PC-9 (cell line): ENCODE measurements around the gene SELENON. TPM values are rescaled to one million over a fixed set of nuclear protein-coding genes. Genes with fewer than 3 reads are reported as not detected.

ENCODE experiments used
- BruUV-seq: library from RNA; stranded (reverse); fragments of 400-500 nt; replicated peaks from 2 replicates; lab custom pipeline; 2021; lab: Mats Ljungman, UMichigan
- CTCF ChIA-PET: fragments of 300-600 bp; sonication (Branson Sonifier 250); formaldehyde crosslinking; loops from one replicate; lab custom pipeline; 2022; ENCODE audit warnings: antibody characterized with exemption; lab: Charles Lee
- POLR2A ChIA-PET: fragments of 300-600 bp; sonication (Branson Sonifier 250); formaldehyde crosslinking; loops from one replicate; lab custom pipeline; 2022; ENCODE audit warnings: antibody characterized with exemption; ENCODE audit not compliant: unreplicated experiment; lab: Charles Lee
- DNase-seq, 2 experiments: peaks; one replicate each; pipeline versions ENCODE4 v3.0.0 to v3.0.0-alpha.2; 2015 to 2022; ENCODE audit warnings: mixed read lengths in 1 of 2
- H2AFZ ChIP-seq: fragments of 200-600 bp; sonication (generic); 2 replicates; pipeline ENCODE4 v1.8.1; 2017; ENCODE audit warnings: antibody characterized with exemption
- H3F3A ChIP-seq: fragments of 200-600 bp; sonication (generic); 2 replicates; pipeline ENCODE4 v1.8.1; 2017; ENCODE audit warnings: antibody characterized with exemption, mild to moderate bottlenecking, low read depth; ENCODE audit not compliant: insufficient read depth
- H3K27ac ChIP-seq: fragments of 200-600 bp; sonication (generic); 2 replicates; pipeline ENCODE4 v1.6.1; 2016; ENCODE audit warnings: mixed run types
- H3K27me3 ChIP-seq: fragments of 200-600 bp; sonication (generic); 2 replicates; pipeline ENCODE4 v1.6.1; 2016; ENCODE audit warnings: low read depth, mixed run types; ENCODE audit not compliant: insufficient read depth
- H3K36me3 ChIP-seq: fragments of 200-600 bp; sonication (generic); 2 replicates; pipeline ENCODE4 v1.6.1; 2016; ENCODE audit warnings: low read depth, mixed run types
- H3K4me1 ChIP-seq: fragments of 200-600 bp; sonication (generic); replicated peaks from 2 replicates; pipeline ENCODE4 v1.6.1; 2016; ENCODE audit warnings: mixed run types; ENCODE audit not compliant: insufficient read depth
- H3K4me2 ChIP-seq: fragments of 200-600 bp; sonication (generic); 2 replicates; pipeline ENCODE4 v1.6.1; 2017; ENCODE audit warnings: mixed run types
- H3K4me3 ChIP-seq: fragments of 200-600 bp; sonication (generic); 2 replicates; pipeline ENCODE4 v1.6.1; 2016; ENCODE audit warnings: mixed run types
- H3K79me2 ChIP-seq: fragments of 200-600 bp; sonication (generic); 2 replicates; pipeline ENCODE4 v1.6.1; 2017; ENCODE audit warnings: low read depth, mixed run types
- H3K9me2 ChIP-seq: fragments of 200-600 bp; sonication (generic); 2 replicates; pipeline ENCODE4 v1.8.1; 2017; ENCODE audit warnings: mild to moderate bottlenecking; ENCODE audit not compliant: insufficient read depth
- H3K9me3 ChIP-seq: fragments of 200-600 bp; sonication (generic); 2 replicates; pipeline ENCODE4 v1.8.1; 2016; ENCODE audit warnings: low read depth; ENCODE audit not compliant: insufficient read depth
- H4K20me1 ChIP-seq: fragments of 200-600 bp; sonication (generic); 2 replicates; pipeline ENCODE4 v1.8.1; 2017; ENCODE audit not compliant: insufficient read depth
- EZH2 ChIP-seq: fragments of 200-600 bp; sonication (generic); IDR thresholded peaks from 2 replicates; pipeline ENCODE4 v1.8.0; 2017; ENCODE audit warnings: antibody characterized with exemption, low read depth
- intact Hi-C: fragments of 100-400 bp; cut with micrococcal nuclease; formaldehyde crosslinking; loops from one replicate; pipeline ENCODE4 v1.10.0; 2022; ENCODE audit not compliant: unreplicated experiment
- total RNA-seq: library from RNA; stranded (reverse); gene quantifications from 2 replicates; pipeline ENCODE4 v1.2.3, GENCODE V29; 2021
- TF ChIP-seq, protein P1 (sequence below): fragments of 200-600 bp; sonication (generic); conservative IDR thresholded peaks from 2 replicates; pipeline ENCODE4 v1.6.1; 2017; ENCODE audit warnings: mixed run types, antibody characterized with exemption, mild to moderate bottlenecking, moderate library complexity

The SELENON gene
- total RNA-seq, 1 experiment from 2014 or later: 44.3 TPM

DNA sequence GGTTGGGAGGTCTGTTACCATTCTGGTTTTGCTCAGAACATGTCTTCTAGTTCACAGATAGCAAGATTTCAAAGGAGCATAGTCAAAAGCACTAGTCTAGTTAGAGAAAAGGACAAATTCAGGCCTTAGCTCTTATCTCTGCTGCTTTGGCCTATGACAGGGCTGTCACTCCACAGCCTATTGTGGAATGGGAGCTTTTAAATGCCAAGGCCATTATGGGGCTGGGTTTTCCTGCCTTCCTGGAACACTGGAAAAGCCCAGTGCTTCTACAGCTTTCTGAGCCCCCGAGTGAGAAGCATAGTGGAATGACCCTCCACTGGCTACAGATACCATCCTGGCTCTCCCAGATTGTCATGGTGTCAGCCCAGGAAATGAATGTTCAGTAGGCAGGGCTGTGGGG lies 29.1 kb downstream of the SELENON start:
- H3K36me3 ChIP-seq: no peaks in the 10 kb centered on the region; the same call in 1 of the 2 replicates

GRCh38 chr1:25831569-25832196 lies 31.7 kb downstream of the SELENON start:
- TF ChIP-seq, protein P1, sequence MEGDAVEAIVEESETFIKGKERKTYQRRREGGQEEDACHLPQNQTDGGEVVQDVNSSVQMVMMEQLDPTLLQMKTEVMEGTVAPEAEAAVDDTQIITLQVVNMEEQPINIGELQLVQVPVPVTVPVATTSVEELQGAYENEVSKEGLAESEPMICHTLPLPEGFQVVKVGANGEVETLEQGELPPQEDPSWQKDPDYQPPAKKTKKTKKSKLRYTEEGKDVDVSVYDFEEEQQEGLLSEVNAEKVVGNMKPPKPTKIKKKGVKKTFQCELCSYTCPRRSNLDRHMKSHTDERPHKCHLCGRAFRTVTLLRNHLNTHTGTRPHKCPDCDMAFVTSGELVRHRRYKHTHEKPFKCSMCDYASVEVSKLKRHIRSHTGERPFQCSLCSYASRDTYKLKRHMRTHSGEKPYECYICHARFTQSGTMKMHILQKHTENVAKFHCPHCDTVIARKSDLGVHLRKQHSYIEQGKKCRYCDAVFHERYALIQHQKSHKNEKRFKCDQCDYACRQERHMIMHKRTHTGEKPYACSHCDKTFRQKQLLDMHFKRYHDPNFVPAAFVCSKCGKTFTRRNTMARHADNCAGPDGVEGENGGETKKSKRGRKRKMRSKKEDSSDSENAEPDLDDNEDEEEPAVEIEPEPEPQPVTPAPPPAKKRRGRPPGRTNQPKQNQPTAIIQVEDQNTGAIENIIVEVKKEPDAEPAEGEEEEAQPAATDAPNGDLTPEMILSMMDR: no peak
- no peak for TF ChIP-seq EZH2
- no peaks in the 10 kb centered on the region for H3K27me3 ChIP-seq
- no peak overlapping the region for H3K4me3 ChIP-seq
- H3K4me1 ChIP-seq: no peaks in the 10 kb centered on the region
- CTCF ChIA-PET: no interaction called here
- BruUV-seq: no TSS peak
- no peak overlapping the region for H2AFZ ChIP-seq
- no peaks in the 10 kb centered on the region for H3F3A ChIP-seq
- H3K27ac ChIP-seq: no peak overlapping the region
- no peaks in the 10 kb centered on the region; the same call in 1 of the 2 replicates for H3K36me3 ChIP-seq
- H3K9me3 ChIP-seq: no peaks in the 10 kb centered on the region
- H3K9me2 ChIP-seq: no peaks in the 10 kb centered on the region
- POLR2A ChIA-PET: no interaction called here
- H3K4me2 ChIP-seq: no peak overlapping the region
- DNase-seq: no peak
- no peaks in the 10 kb centered on the region for H4K20me1 ChIP-seq
- intact Hi-C loops: no loop called here
- H3K79me2 ChIP-seq: no peaks in the 10 kb centered on the region

More for the DNA sequence above, 29.1 kb downstream of the SELENON start:
- POLR2A ChIA-PET: no interaction called here
- H3K9me2 ChIP-seq: no peaks in the 10 kb centered on the region
- no peak overlapping the region for H3K4me3 ChIP-seq
- H4K20me1 ChIP-seq: no peaks in the 10 kb centered on the region
- intact Hi-C loops: no loop called here
- H3F3A ChIP-seq: no peaks in the 10 kb centered on the region
- no TSS peak for BruUV-seq
- CTCF ChIA-PET: interaction anchor here (0.6 kb wide), 1 partner anchor 169 kb away, joined by 4 read pairs; the partner anchor contains the start of gene PAFAH2
- no peak overlapping the region for H2AFZ ChIP-seq
- H3K4me1 ChIP-seq: no peaks in the 10 kb centered on the region
- no peak overlapping the region for H3K27ac ChIP-seq
- no peak for TF ChIP-seq EZH2
- TF ChIP-seq, protein P1: no peak
- no peaks in the 10 kb centered on the region for H3K27me3 ChIP-seq
- no peak overlapping the region for H3K4me2 ChIP-seq
- no peaks in the 10 kb centered on the region for H3K9me3 ChIP-seq
- DNase-seq: no peak
- no peaks in the 10 kb centered on the region for H3K79me2 ChIP-seq

DNA sequence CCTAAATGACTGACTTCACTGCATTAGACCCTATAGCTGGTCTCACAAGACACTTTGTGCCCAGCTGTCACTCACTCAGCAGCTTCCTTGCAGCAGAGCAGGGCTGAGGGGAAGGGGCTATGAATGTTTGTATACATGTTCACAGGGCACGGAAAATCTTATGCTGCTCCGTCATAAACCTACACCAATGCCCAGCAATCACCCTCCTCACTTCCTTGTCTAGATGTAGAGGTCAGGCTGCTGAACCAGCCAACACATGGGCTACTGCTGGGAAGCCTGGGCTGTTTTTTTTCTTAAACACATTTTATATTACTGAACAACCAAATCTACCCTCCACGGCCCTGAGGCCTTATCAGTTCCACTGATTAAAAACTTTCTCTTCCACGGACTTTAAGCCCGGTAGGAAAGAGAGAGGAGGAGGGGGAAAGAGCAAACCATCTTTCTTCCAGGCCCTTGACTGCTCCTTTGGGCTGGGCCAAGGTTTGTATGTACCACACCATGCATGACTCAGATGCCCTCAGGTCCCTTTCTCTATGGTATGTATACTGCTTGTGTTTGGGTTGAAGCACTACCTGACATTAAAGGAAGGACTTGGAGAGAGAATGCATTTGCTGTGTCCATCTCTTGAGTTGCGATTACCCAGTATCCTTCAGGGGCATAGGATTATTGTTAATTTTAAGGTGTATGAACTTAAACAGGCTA lies 32.5 kb downstream of the SELENON start:
- no peak overlapping the region for H3K27ac ChIP-seq
- POLR2A ChIA-PET: no interaction called here
- no peak overlapping the region for H3K4me3 ChIP-seq
- no peaks in the 10 kb centered on the region for H4K20me1 ChIP-seq
- BruUV-seq: no TSS peak
- H2AFZ ChIP-seq: no peak overlapping the region
- no peaks in the 10 kb centered on the region for H3K9me3 ChIP-seq
- no peak overlapping the region for H3K4me2 ChIP-seq
- CTCF ChIA-PET: no interaction called here
- H3K9me2 ChIP-seq: no peaks in the 10 kb centered on the region
- H3K79me2 ChIP-seq: no peaks in the 10 kb centered on the region
- H3F3A ChIP-seq: peaks cover 1% of the 10 kb centered on the region; the same call in 1 of the 2 replicates
- TF ChIP-seq EZH2: no peak
- TF ChIP-seq, protein P1: no peak
- intact Hi-C loops: no loop called here
- no peaks in the 10 kb centered on the region for H3K27me3 ChIP-seq
- DNase-seq: no peak
- H3K36me3 ChIP-seq: no peaks in the 10 kb centered on the region; the same call in 1 of the 2 replicates
- H3K4me1 ChIP-seq: no peaks in the 10 kb centered on the region
